A549 (cell line): ENCODE data around the gene DLG2.

ENCODE experiments used
- CEBPB ChIP-seq, 2 experiments: fragments of >200 bp in 1 of 2; sonication (Bioruptor Twin) in 1 of 2; formaldehyde crosslinking in 1 of 2; IDR thresholded peaks; 2 replicates each; pipeline ENCODE4 v1.6.1; 2012 to 2016
- EP300 ChIP-seq, 2 experiments: fragments of >200 bp; sonication (Bioruptor Twin); formaldehyde crosslinking; IDR thresholded peaks; 2 replicates in 1 of 2; 3 replicates in 1 of 2; pipeline ENCODE4 v1.6.1; 2016 to 2017
- POLR2A ChIP-seq: IDR thresholded peaks from 2 replicates; pipeline ENCODE4 v1.6.1; 2012; ENCODE audit warnings: mild to moderate bottlenecking, low read length
- RAD21 ChIP-seq, 2 experiments: fragments of >200 bp in 1 of 2; sonication (Bioruptor Twin) in 1 of 2; formaldehyde crosslinking in 1 of 2; IDR thresholded peaks in 1 of 2; conservative IDR thresholded peaks in 1 of 2; 2 replicates in 1 of 2; 3 replicates in 1 of 2; pipeline ENCODE4 v1.6.1; 2012 to 2018; ENCODE audit warnings: inconsistent platforms in 1 of 2
- RCOR1 ChIP-seq: fragments of 150-350 bp; IDR thresholded peaks from 2 replicates; pipeline ENCODE4 v1.6.1; 2014; ENCODE audit warnings: antibody characterized with exemption, low read length, low read depth
- REST ChIP-seq: fragments of 200-600 bp; sonication (generic); IDR thresholded peaks from 2 replicates; pipeline ENCODE4 v1.6.1; 2016; ENCODE audit warnings: antibody characterized with exemption, mild to moderate bottlenecking, moderate library complexity
- SMC3 ChIP-seq: fragments of >200 bp; sonication (Bioruptor Twin); formaldehyde crosslinking; IDR thresholded peaks from 3 replicates; pipeline ENCODE4 v1.6.1; 2018; ENCODE audit warnings: inconsistent platforms

GRCh38 chr11:84645988-84646694 is 981.0 kb downstream of the DLG2 start:
- TF ChIP-seq SMC3 (no peak), POLR2A (no peak), CEBPB (IDR thresholded peaks at IDR 0.05) (no peak), RAD21 (conservative IDR thresholded peaks at IDR 0.05 in 1 of 2, IDR thresholded peaks at IDR 0.05 in 1 of 2) (no peak), REST (no peak), EP300 (IDR thresholded peaks at IDR 0.05) (no peak), RCOR1 (no peak)
